GM10266 (cell line): ENCODE measurements around the gene TSHZ1.

Experiments used
- DNase-seq: peaks from one replicate; pipeline ENCODE4 v3.0.0; 2012; ENCODE audit errors: extremely low spot score
- CTCF ChIP-seq: IDR thresholded peaks from 2 replicates; pipeline ENCODE4 v1.5.1; 2012; ENCODE audit warnings: mild to moderate bottlenecking, low read depth; ENCODE audit not compliant: control insufficient read depth, insufficient read depth; ENCODE audit errors: missing control alignments

Gene TSHZ1

GRCh38 chr18:75289761-75290160, 79.2 kb downstream of the TSHZ1 start:
- no peak for TF ChIP-seq CTCF
- no peak for DNase-seq

- no peak for TF ChIP-seq CTCF
- DNase-seq, result no peak
Measured at GRCh38 chr18:75290737-75291358, 80.3 kb downstream of the TSHZ1 start.

GRCh38 chr18:75291460-75291859, 80.9 kb downstream of the TSHZ1 start:
- DNase-seq, result no peak

GRCh38 chr18:75293591-75293990, 83.0 kb downstream of the TSHZ1 start:
- no peak for TF ChIP-seq CTCF
- no peak for DNase-seq

More at GRCh38 chr18:75291460-75291859, 80.9 kb downstream of the TSHZ1 start:
- no peak for TF ChIP-seq CTCF

GRCh38 chr18:75297731-75298130, 87.1 kb downstream of the TSHZ1 start:
- DNase-seq, result no peak
- TF ChIP-seq CTCF, result no peak

GRCh38 chr18:75304678-75305557, 94.3 kb downstream of the TSHZ1 start:
- TF ChIP-seq CTCF, result no peak
- no peak for DNase-seq

GRCh38 chr18:75305984-75306383, 95.4 kb downstream of the TSHZ1 start:
- no peak for TF ChIP-seq CTCF
- no peak for DNase-seq
